ENCODE results near the gene FTO. TPM values are rescaled to one million over a fixed set of nuclear protein-coding genes. Genes with fewer than 3 reads are reported as not detected.

The FTO gene
- total RNA-seq, 2 donors from 2014 or later, result 72.7 to 73.6 TPM

GRCh38 chr16:53904533-53904932 lies 200.6 kb downstream of the FTO start:
- H3K27me3 ChIP-seq (replicated peaks; ENCODE audit: insufficient read depth), result no peaks in the 10 kb centered on the region
- no peaks in the 10 kb centered on the region for H3K9me3 ChIP-seq
- TF ChIP-seq CTCF (IDR thresholded peaks at IDR 0.05), result no peak
- no peak for TF ChIP-seq POLR2AphosphoS5 (IDR thresholded peaks at IDR 0.05)
- no peak for TF ChIP-seq POLR2A (IDR thresholded peaks at IDR 0.05)
- H3K4me1 ChIP-seq (replicated peaks), result no peaks in the 10 kb centered on the region
- H3K36me3 ChIP-seq, result no peaks in the 10 kb centered on the region
- 67% methylated on average over 6 of the region's 6 CpGs for WGBS
- no peak overlapping the region for H3K27ac ChIP-seq
- intact Hi-C loops (cut with DNase I), result loop anchor here (10.0 kb wide), 1 partner anchor 1030 kb away; the partner anchor contains the start of gene IRX5
- H3K4me3 ChIP-seq, result no peak overlapping the region
- DNase-seq (ENCODE audit: low spot score), result no peak

GRCh38 chr16:53905028-53905427 lies 201.1 kb downstream of the FTO start:
- H3K4me3 ChIP-seq, result no peak overlapping the region
- H3K27me3 ChIP-seq (replicated peaks; ENCODE audit: insufficient read depth), result no peaks in the 10 kb centered on the region
- no peak for DNase-seq (ENCODE audit: low spot score)
- no peak overlapping the region for H3K27ac ChIP-seq
- TF ChIP-seq POLR2AphosphoS5 (IDR thresholded peaks at IDR 0.05), result no peak
- no peak for TF ChIP-seq CTCF (IDR thresholded peaks at IDR 0.05)
- TF ChIP-seq POLR2A (IDR thresholded peaks at IDR 0.05), result no peak
- no peaks in the 10 kb centered on the region for H3K9me3 ChIP-seq
- intact Hi-C loops (cut with DNase I), result loop anchor here (10.0 kb wide), 1 partner anchor 1030 kb away; the partner anchor contains the start of gene IRX5
- no peaks in the 10 kb centered on the region for H3K36me3 ChIP-seq
- H3K4me1 ChIP-seq (replicated peaks), result no peaks in the 10 kb centered on the region

GRCh38 chr16:53908731-53909130 lies 204.8 kb downstream of the FTO start:
- no peak overlapping the region for H3K4me3 ChIP-seq
- H3K9me3 ChIP-seq, result no peaks in the 10 kb centered on the region
- H3K27ac ChIP-seq, result no peak overlapping the region
- intact Hi-C loops (cut with DNase I), result loop anchor here (10.0 kb wide), 1 partner anchor 1026 kb away; the partner anchor contains the start of gene IRX5
- no peaks in the 10 kb centered on the region for H3K4me1 ChIP-seq (replicated peaks)
- H3K27me3 ChIP-seq (replicated peaks; ENCODE audit: insufficient read depth), result no peaks in the 10 kb centered on the region
- TF ChIP-seq POLR2AphosphoS5 (IDR thresholded peaks at IDR 0.05) (no peak), POLR2A (IDR thresholded peaks at IDR 0.05) (no peak), CTCF (IDR thresholded peaks at IDR 0.05) (no peak)
- no peak for DNase-seq (ENCODE audit: low spot score)
- H3K36me3 ChIP-seq, result no peaks in the 10 kb centered on the region
- 63% methylated on average over 3 of the region's 3 CpGs for WGBS

DNA sequence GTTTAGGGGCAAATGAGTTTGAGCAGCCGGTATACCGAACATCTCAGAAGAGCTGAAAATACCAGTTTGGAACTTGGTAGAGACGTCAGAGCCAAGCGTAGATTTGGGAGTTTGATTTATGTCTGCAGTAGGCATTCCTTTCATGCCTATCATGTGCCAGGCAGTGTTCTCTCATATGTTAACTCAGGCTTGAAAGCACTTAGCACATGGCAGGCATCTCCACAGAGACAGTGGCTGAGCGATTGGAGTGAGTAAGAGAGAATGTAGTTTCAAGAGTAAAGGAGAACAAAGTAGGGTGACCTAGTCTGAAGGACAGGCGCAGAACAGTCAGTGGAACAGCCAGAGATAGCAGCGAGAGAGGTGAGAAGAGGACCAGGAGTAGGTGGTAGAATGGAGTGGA lies 207.0 kb downstream of the FTO start:
- DNase-seq (ENCODE audit: low spot score), result no peak
- Histone ChIP-seq H3K36me3 (no peaks in the 10 kb centered on the region), H3K4me3 (no peak overlapping the region), H3K27ac (no peak overlapping the region), H3K27me3 (replicated peaks; ENCODE audit: insufficient read depth) (no peaks in the 10 kb centered on the region), H3K9me3 (no peaks in the 10 kb centered on the region), H3K4me1 (replicated peaks) (no peaks in the 10 kb centered on the region)
- intact Hi-C loops (cut with DNase I), result loop anchor here (10.0 kb wide), 1 partner anchor 374 kb away; the partner anchor contains the start of gene IRX3
- TF ChIP-seq CTCF (IDR thresholded peaks at IDR 0.05) (no peak), POLR2AphosphoS5 (IDR thresholded peaks at IDR 0.05) (no peak), POLR2A (IDR thresholded peaks at IDR 0.05) (no peak)
- 82% methylated on average over 7 of the region's 7 CpGs for WGBS

- Histone ChIP-seq H3K36me3 (no peaks in the 10 kb centered on the region), H3K4me3 (no peak overlapping the region), H3K27me3 (replicated peaks; ENCODE audit: insufficient read depth) (no peaks in the 10 kb centered on the region), H3K27ac (no peak overlapping the region), H3K4me1 (replicated peaks) (no peaks in the 10 kb centered on the region), H3K9me3 (no peaks in the 10 kb centered on the region)
- intact Hi-C loops (cut with DNase I), result loop anchor here (10.0 kb wide), 1 partner anchor 373 kb away; the partner anchor contains the start of gene IRX3
- WGBS, result 89% methylated on average over 2 of the region's 2 CpGs
- DNase-seq (ENCODE audit: low spot score), result no peak
- TF ChIP-seq CTCF (IDR thresholded peaks at IDR 0.05) (no peak), POLR2AphosphoS5 (IDR thresholded peaks at IDR 0.05) (no peak), POLR2A (IDR thresholded peaks at IDR 0.05) (no peak)
These were observed 207.6 kb downstream of the FTO start for GRCh38 chr16:53911513-53911912.

Data from prostate gland (tissue), 2 donors.